K562 (cell line): ENCODE data around the gene BLOC1S4. TPM values are rescaled to one million over a fixed set of nuclear protein-coding genes. Genes with fewer than 3 reads are reported as not detected.

Source experiments
- ASH1L ChIP-seq: fragments of 450-650 bp; IDR thresholded peaks from 2 replicates; pipeline ENCODE4 v1.6.1; 2018; ENCODE audit warnings: borderline replicate concordance, mild to moderate bottlenecking, low read depth; ENCODE audit not compliant: partially characterized antibody
- CBFB ChIP-seq: sonication (generic); formaldehyde crosslinking; IDR thresholded peaks from 2 replicates; pipeline ENCODE4 v1.4.0; 2020; ENCODE audit warnings: mild to moderate bottlenecking, missing genetic modification reagents
- CEBPB ChIP-seq: fragments of 450-650 bp; IDR thresholded peaks from 2 replicates; pipeline ENCODE4 v1.6.1; 2016; ENCODE audit warnings: missing genetic modification characterization, missing compliant biosample characterization
- DDX20 ChIP-seq: fragments of 450-650 bp; IDR thresholded peaks from 2 replicates; pipeline ENCODE4 v1.6.1; 2016; ENCODE audit warnings: missing genetic modification characterization, low read depth, mild to moderate bottlenecking, missing compliant biosample characterization, moderate library complexity
- ERF ChIP-seq: fragments of 450-650 bp; formaldehyde crosslinking; IDR thresholded peaks from 2 replicates; pipeline ENCODE4 v1.4.0; 2020; ENCODE audit warnings: mild to moderate bottlenecking, mixed read lengths
- GTF2A2 ChIP-seq: IDR thresholded peaks from 2 replicates; pipeline ENCODE4 v1.6.1; 2016; ENCODE audit warnings: mild to moderate bottlenecking, missing genetic modification characterization, missing compliant biosample characterization
- ILF3 ChIP-seq: fragments of 450-650 bp; IDR thresholded peaks from 2 replicates; pipeline ENCODE4 v1.6.1; 2018; ENCODE audit warnings: antibody characterized with exemption, mild to moderate bottlenecking, moderate library complexity, borderline replicate concordance
- L3MBTL2 ChIP-seq: fragments of 450-650 bp; IDR thresholded peaks from 2 replicates; pipeline ENCODE4 v1.6.1; 2016; ENCODE audit warnings: mild to moderate bottlenecking, moderate library complexity
- MYC ChIP-seq, 2 experiments: fragments of 250-450 bp in 1 of 2; sonication (Bioruptor Pico) in 1 of 2; IDR thresholded peaks; 2 replicates each; pipeline versions ENCODE4 v1.5.1 to v1.6.1; 2012 to 2021; ENCODE audit warnings: low read depth in 2 of 2, borderline replicate concordance in 1 of 2, improper control_type of control experiment in 1 of 2, low read length in 1 of 2, mild to moderate bottlenecking in 1 of 2, moderate library complexity in 1 of 2
- PCBP1 ChIP-seq: fragments of 200-400 bp; formaldehyde crosslinking; IDR thresholded peaks from 2 replicates; pipeline ENCODE4 v1.6.1; 2018; ENCODE audit warnings: mild to moderate bottlenecking, low read depth, low read length; ENCODE audit not compliant: poor library complexity, severe bottlenecking
- RBFOX2 ChIP-seq: fragments of 200-400 bp; formaldehyde crosslinking; IDR thresholded peaks from 2 replicates; pipeline ENCODE4 v1.6.1; 2017; ENCODE audit warnings: low read depth, mild to moderate bottlenecking, low read length, moderate library complexity
- SMARCA4 ChIP-seq: fragments of 450-650 bp; IDR thresholded peaks from 2 replicates; pipeline ENCODE4 v1.6.1; 2016
- SRSF3 ChIP-seq: fragments of 200-400 bp; formaldehyde crosslinking; IDR thresholded peaks from 2 replicates; pipeline ENCODE4 v1.6.1; 2016; ENCODE audit warnings: mild to moderate bottlenecking, low read length, moderate library complexity; ENCODE audit not compliant: insufficient read depth
- STAT5A ChIP-seq: IDR thresholded peaks from 2 replicates; pipeline ENCODE4 v1.6.1; 2012; ENCODE audit warnings: low read length, inconsistent platforms, borderline replicate concordance
- TEAD4 ChIP-seq, 2 experiments: sonication (generic) in 1 of 2; formaldehyde crosslinking in 1 of 2; IDR thresholded peaks; 2 replicates each; pipeline versions ENCODE4 v1.6.1 to v1.8.0; 2012 to 2022; ENCODE audit warnings: borderline replicate concordance in 1 of 2, inconsistent platforms in 1 of 2, low read length in 1 of 2, mild to moderate bottlenecking in 1 of 2, missing genetic modification reagents in 1 of 2
- ZKSCAN8 ChIP-seq: fragments of 200-800 bp; sonication (Bioruptor generic); IDR thresholded peaks from 2 replicates; pipeline ENCODE4 v1.6.1; 2016; ENCODE audit warnings: missing genetic modification characterization, missing compliant biosample characterization
- ZNF263 ChIP-seq: sonication (generic); formaldehyde crosslinking; IDR thresholded peaks from 2 replicates; pipeline ENCODE4 v1.8.0; 2022; ENCODE audit warnings: mild to moderate bottlenecking, missing genetic modification reagents, borderline replicate concordance
- ZNF408 ChIP-seq: fragments of 250-450 bp; sonication (Bioruptor Pico); IDR thresholded peaks from 2 replicates; pipeline ENCODE4 v1.4.0; 2020; ENCODE audit warnings: low read depth, mild to moderate bottlenecking, moderate library complexity
- ZNF830 ChIP-seq: fragments of 250-450 bp; sonication (Bioruptor Pico); IDR thresholded peaks from 2 replicates; pipeline ENCODE4 v1.5.0; 2021; ENCODE audit warnings: mild to moderate bottlenecking
- polyA plus RNA-seq, 8 experiments: library from polyadenylated mRNA; depleted of rRNA in 4 of 8; stranded (reverse) in 5 of 8; unstranded in 3 of 8; fragments of >200 nt; fragmentation: Nextera tagmentation in 2 of 8; fragmentation: Illumina TruSeq in 1 of 8; extraction: Ambion mirVana in 2 of 8; extraction: Trizol in 1 of 8; gene quantifications; 2 replicates each; pipeline versions ENCODE4 v1.2.1 to v1.2.3, GENCODE V29; 2011 to 2014; ENCODE audit warnings: inconsistent platforms in 1 of 8, missing spikeins in 1 of 8
- total RNA-seq, 7 experiments: library from RNA; depleted of rRNA in 6 of 7; stranded (reverse); fragments of >200 nt in 6 of 7; fragmentation: Illumina TruSeq in 2 of 7; extraction: Trizol in 2 of 7; gene quantifications; 2 replicates each; pipeline versions ENCODE4 v1.2.1 to v1.2.3, GENCODE V29; 2011 to 2021; ENCODE audit warnings: low replicate concordance in 1 of 7
- TF ChIP-seq, protein P1 (sequence below), 2 experiments: fragments of 450-650 bp; IDR thresholded peaks; 2 replicates each; pipeline ENCODE4 v1.6.1; 2016
- TF ChIP-seq, protein P2 (sequence below): fragments of 450-650 bp; IDR thresholded peaks from 2 replicates; pipeline ENCODE4 v1.6.1; 2016; ENCODE audit warnings: antibody characterized with exemption
- TF ChIP-seq, protein P3 (sequence below): fragments of 250-450 bp; sonication (Bioruptor Pico); IDR thresholded peaks from 2 replicates; pipeline ENCODE4 v1.4.0; 2020; ENCODE audit warnings: mild to moderate bottlenecking

BLOC1S4 gene
- total and polyA plus RNA-seq, 9 of the 15 experiments (the other 6 are each of a cell fraction or from before 2014, with no cell fraction given): 3.1 to 31.6 (median 11.2) TPM

DNA sequence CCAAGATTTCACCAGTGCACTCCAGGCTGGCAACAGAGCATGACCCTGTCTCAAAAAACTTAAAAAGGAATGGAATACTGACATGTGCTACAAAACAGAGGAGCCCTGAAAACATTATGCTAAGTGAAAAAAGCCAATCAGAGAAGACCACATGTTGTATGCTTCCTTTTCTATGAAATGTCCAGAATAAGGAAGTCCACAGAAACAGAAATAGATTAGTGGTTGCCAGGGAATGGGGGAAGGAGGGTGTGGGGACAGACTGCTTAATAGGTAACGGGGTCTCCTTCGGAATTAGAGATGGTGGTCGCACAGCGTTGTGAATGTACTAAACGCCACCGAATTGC is 36.5 kb downstream of the BLOC1S4 start (continued):
- TF ChIP-seq ERF (CRISPR knock-in tag) (no peak), ZNF263 (no peak), STAT5A (no peak), GTF2A2 (no peak), CBFB (no peak), SMARCA4 (peak; percentile 36; the same call in 1 of the 2 replicates), ILF3 (no peak), ZKSCAN8 (CRISPR knock-in tag) (0 out of 2 replicates have a peak, but pooled peaks have one; percentile 14), TEAD4 (IDR thresholded peaks at IDR 0.05; ENCODE audit: low read length) (peak; percentile 20; the same call in 1 of the 2 replicates), TEAD4 (CRISPR knock-in tag; IDR thresholded peaks at IDR 0.05; ENCODE audit: borderline replicate concordance) (no peak), DDX20 (tag) (no peak), RBFOX2 (no peak), L3MBTL2 (peak; percentile 61), ZNF830 (CRISPR knock-in tag) (no peak), SRSF3 (no peak), CEBPB (tag) (no peak), PCBP1 (no peak), ASH1L (peak; percentile 44), ZNF408 (CRISPR knock-in tag) (no peak), MYC (IDR thresholded peaks at IDR 0.05; ENCODE audit: low read depth, low read length) (peak; percentile 63; the same call in 1 of the 2 replicates), MYC (CRISPR knock-in tag; IDR thresholded peaks at IDR 0.05; ENCODE audit: borderline replicate concordance, low read depth) (no peak)
- TF ChIP-seq, protein P1, sequence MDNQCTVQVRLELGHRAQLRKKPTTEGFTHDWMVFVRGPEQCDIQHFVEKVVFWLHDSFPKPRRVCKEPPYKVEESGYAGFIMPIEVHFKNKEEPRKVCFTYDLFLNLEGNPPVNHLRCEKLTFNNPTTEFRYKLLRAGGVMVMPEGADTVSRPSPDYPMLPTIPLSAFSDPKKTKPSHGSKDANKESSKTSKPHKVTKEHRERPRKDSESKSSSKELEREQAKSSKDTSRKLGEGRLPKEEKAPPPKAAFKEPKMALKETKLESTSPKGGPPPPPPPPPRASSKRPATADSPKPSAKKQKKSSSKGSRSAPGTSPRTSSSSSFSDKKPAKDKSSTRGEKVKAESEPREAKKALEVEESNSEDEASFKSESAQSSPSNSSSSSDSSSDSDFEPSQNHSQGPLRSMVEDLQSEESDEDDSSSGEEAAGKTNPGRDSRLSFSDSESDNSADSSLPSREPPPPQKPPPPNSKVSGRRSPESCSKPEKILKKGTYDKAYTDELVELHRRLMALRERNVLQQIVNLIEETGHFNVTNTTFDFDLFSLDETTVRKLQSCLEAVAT (IDR thresholded peaks at IDR 0.05): peak in 1 of 2 experiments; percentile 6; a peak in 1 of 4 replicates
- TF ChIP-seq, protein P2, sequence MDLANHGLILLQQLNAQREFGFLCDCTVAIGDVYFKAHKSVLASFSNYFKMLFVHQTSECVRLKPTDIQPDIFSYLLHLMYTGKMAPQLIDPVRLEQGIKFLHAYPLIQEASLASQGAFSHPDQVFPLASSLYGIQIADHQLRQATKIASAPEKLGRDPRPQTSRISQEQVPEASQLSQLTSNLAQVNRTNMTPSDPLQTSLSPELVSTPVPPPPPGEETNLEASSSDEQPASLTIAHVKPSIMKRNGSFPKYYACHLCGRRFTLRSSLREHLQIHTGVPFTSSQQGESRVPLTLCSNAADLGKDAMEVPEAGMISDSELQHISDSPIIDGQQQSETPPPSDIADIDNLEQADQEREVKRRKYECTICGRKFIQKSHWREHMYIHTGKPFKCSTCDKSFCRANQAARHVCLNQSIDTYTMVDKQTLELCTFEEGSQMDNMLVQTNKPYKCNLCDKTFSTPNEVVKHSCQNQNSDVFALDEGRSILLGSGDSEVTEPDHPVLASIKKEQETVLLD: no peak
- TF ChIP-seq, protein P3, sequence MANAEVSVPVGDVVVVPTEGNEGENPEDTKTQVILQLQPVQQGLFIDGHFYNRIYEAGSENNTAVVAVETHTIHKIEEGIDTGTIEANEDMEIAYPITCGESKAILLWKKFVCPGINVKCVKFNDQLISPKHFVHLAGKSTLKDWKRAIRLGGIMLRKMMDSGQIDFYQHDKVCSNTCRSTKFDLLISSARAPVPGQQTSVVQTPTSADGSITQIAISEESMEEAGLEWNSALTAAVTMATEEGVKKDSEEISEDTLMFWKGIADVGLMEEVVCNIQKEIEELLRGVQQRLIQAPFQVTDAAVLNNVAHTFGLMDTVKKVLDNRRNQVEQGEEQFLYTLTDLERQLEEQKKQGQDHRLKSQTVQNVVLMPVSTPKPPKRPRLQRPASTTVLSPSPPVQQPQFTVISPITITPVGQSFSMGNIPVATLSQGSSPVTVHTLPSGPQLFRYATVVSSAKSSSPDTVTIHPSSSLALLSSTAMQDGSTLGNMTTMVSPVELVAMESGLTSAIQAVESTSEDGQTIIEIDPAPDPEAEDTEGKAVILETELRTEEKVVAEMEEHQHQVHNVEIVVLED (CRISPR knock-in tag): no peak
